ENCODE measurements around the gene NDUFA13.

Gene NDUFA13

DNA sequence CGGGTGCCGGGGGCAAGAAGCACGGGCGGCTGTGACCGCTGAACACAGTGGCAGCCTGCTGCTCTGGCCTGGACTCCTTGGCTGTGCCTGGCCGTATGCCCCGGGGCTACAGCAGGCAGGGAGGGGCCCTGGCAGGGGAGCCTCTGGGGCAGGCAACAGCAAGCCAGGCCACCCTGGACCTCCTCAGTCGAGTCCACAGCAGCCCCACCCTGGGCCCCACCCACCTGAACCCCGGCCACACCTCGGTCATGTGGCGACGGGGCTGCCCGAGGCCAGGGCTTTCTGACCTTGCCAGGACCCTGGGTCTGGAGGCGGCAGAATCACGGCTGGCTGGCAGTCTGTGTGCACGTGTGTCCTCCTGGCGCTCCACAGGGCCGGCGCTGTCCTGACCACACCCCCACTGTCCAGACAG, 30.7 kb downstream of the NDUFA13 start:
- no peak for DNase-seq (ENCODE audit: low read depth in 2 of 2, low spot score in 1 of 2)

DNA sequence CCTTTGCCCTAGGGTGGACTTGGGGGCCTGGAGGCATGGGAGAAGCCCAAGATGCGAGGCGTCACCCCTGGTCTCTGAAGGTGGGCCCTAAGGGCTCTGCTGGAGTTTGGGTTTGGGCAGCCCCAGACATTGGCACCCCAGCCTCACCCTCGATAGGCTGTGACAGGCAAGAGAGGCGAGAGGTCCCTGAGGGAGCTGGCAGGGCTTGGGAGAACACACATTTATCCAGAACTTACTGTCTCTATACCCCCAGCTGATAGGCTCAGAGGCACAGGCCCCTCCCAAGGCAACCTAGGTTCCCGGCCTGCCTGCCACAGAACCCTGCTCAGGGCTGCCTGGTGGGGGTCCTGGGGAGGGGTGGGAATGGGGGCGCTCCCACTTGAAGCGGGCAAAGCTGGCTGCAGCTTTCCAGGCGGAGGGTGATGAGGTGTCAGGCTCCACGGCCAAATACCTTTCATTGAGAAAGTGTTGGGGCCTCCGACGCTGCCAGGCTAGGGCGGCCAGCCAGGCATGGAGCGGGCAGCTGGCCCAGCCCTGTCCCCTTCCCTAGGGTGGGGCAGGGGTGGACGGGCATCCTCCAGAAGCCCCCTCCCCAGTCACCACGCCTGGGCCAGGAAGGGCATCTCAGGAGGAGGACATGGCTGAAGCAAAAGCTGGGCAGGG, 31.8 kb downstream of the NDUFA13 start:
- no peak for DNase-seq (ENCODE audit: low read depth in 2 of 2, low spot score in 1 of 2)

DNA sequence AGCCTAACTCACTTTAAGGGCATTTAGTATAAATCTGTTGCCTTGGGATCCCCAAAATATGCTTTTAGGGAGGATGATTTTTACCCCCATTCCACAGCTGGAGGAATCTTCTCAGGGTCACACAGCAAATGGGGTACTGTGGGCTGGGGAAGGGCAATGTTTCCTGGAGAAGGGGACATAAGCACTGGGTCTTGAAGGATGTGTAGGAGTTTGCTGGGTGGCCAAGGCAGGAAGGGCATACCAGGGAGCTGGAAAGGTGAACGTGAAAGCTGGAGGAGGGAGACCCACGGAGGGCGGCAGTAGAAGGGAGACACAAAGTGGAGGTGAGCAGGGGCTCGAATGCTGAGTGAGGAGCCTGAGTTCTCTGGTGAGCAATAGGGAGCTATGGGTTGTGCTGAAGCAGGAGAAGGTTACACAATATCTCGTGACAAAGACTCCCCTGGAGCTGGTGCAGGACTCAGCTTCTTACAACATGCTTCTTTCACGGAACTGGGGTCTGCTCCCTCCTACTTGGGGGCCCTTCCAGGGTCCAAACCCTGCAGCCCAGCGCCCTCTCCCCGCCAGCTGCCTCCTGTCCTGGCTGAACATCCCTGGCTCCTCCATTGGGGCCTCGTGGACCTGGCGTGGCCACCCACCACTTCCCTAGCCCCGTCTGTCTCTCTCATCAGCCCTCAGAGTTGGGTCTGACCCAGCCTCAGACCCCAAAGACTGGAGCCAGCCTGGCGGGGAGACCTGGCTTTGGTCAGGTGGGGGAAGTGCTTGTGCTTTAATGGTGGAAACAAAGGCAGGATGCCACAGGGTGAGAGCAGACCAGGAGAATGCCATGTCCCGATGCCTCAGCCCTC, 33.1 kb downstream of the NDUFA13 start:
- no peak for DNase-seq (ENCODE audit: low read depth in 2 of 2, low spot score in 1 of 2)

DNA sequence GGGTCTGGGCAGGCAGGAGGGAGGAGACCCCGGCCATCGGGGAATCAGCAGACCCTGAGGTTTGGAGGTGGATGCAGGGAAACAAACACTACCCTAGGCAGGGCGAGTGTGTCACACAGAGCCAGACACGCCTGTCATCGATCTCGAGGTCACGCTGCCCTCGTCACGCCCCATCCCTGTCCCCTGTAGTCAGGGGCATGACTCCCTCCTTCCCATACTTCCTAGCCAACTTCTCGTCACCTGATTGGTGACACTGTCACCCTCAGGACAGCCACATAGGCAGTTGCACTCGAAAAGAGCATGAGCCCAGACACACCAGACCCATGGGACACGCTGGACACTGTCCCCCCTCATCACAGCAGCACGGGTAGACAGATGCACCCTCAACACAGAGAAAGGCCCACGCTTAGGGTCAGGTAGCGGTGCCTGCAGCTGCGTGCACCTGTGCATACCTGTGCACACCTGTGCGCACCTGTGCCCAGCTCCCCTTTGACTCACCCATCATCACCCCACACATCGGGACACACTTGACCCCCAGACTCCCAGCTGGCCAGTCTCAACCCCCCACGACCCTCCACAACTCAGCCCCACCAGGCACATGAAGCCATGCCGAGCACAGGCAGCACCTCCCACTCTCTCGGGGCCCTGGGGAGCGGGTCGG, 33.9 kb downstream of the NDUFA13 start:
- DNase-seq (ENCODE audit: low read depth in 2 of 2, low spot score in 1 of 2): no peak

DNA sequence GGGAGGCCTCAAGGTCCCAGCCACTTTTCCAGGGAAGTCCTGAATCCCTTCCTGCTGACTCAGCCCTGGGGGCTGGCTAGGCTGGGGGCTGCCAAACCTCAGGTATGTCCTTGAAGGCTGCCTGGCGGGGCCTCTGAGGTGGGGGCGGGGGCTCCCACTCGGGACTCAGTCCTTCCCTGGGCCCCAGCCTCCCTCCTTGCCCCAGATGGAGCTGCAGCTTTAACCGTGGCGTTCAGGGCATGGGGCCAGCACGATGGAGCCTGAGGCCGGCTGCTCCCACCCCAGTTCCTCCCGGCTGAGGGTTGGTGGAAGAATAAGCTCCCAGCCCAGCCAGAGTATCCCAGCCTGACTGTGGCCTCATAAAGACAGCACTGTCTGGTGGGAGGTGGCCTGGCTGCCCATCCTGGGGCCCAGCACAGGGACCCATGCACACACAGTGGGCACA, 34.5 kb downstream of the NDUFA13 start:
- DNase-seq (ENCODE audit: low read depth in 2 of 2, low spot score in 1 of 2): no peak

DNA sequence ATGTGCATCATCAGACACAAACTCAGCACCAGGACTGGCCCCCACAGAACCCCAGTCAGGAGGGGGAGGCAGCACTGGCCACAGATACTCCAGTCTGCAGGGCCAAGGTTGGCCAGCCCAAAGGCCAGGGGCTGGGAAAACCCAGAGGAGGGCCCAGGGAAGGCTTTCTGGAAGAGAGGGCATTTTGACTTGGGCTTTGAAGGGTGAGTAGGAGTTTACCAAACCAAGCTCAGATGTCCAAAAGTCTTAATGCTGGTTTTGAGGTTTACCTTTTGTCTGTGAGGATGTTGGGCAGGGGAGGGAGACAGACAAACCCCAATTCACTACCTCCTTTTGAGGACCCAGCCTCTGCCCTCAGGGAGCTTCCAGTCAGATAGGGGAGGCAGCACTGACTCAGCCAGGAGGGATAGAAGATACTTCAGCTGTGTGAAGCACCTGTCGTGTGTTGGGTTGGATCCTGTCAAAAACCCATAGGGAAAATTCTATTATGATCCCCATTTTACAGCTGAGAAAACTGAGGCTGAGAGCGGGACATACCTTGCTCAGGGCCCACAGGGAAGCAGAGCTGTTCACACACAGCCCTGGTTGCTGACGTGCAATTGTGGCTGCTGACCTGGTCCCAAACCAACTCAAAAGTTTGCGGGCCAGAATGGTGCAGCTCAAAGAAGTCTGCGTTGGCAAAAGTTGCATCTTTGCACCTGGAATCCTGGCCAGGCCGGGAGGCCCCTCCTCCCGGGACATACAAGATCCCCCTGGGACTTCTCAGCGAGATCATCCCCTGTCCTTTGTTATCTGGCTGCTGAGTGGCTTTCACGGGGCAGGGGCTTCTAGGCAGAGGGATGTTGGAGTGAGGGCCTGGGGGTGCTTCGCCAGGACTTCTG, 35.2 kb downstream of the NDUFA13 start:
- DNase-seq (ENCODE audit: low read depth in 2 of 2, low spot score in 1 of 2): no peak

DNA sequence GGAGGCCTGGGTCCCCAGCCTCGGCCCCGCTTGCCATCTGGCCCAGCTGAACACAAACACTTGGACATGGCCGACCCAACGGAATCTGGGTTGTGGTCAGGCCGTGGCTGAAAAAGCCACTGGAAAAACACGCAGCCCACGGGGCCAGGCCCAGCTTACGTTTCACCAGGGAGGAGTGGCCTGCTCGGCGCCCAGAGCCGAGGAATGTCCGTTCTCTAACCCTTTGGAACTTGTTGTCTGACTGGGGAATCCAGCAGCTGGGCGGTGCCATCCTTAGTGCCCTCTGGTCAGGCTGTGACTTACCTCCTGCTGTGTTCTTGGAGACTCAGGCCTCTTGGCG, 35.8 kb downstream of the NDUFA13 start:
- no peak for DNase-seq (ENCODE audit: low read depth in 2 of 2, low spot score in 1 of 2)

DNA sequence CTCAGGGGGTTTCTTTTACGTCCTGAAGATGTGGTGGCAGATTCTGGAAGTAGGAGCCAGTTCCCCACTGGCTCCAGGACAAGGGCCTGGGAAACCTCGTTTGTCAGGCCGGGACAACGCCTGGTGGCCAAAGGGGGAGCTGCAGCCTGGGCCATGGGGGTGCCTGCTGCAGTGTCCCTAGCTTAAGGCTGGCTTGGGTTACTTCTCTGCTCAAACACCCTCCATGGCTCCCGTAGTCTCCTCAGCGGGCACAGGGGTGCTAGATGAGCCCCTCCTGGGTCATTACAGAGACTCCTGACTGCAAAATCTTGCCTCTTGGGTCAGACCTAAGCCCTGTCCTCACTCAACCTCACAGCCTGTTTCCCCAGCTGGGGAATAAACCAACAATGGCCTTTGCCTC, 36.8 kb downstream of the NDUFA13 start:
- DNase-seq (ENCODE audit: low read depth in 2 of 2, low spot score in 1 of 2): no peak

DNA sequence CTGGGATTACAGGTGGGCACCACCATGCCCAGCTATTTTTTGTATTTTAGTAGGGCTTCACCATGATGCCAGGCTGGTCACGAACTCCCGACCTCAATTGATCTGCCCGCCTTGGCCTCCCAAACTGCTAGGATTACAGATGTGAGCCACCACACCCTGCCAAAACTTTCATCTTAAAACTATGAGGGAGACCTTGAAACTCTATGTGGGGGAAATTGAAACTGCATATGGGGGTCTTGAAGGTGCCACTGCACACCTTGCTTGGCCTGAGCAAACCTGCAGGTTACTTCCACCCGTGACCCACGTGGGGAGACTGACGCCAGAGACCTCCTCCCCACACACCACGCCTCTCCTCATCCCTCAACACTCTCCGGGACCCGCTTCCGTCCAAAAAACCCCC, 37.6 kb downstream of the NDUFA13 start:
- DNase-seq (ENCODE audit: low read depth in 2 of 2, low spot score in 1 of 2): no peak

DNA sequence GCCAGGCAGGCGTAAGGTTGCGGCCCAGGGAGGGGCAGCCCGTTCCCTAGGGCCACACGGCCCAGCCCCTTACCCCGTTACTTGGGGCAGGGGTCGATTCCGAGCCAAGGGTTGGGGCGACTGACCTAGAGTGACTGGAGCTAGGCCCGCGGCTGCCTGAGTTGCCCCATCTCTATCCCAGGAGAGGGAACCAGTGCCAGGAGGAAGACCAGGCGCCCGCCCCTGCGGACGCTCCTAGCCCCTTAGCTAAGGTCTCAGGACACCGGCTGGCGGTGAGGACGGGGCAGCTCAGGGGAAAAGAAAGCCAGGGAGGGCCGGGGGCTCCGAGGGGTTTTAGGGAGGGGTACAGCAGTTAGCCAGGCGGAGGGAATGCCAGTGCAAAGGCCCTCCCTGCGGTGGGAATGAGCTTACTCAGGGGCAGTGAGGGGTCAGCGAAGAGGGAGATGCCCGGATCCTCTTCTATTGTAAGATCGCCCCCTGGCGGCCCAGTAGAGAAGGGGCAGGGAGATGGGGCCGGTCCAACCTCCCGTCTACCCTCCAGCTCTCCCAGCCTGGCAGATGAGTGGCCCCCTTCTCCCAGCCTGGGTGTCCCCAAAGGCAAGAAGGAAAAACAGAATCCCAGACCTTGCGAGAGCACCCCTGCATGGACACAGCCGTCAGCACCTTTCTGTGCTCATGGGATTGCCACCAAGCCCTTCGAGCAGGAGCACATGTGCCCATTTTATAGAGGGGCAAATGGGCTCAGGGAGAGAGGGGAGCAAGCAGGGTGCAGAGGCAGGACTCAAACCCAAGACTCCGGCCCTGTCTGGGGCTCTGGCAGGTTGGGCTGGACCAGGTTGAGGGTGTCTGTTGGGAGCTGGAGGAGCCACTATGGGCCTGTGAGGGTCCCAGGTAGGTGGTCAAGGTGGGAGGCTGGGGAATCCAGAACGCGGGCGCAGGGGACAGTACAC, 38.3 kb downstream of the NDUFA13 start:
- DNase-seq (ENCODE audit: low read depth in 2 of 2, low spot score in 1 of 2): peak; percentile 21 to 30

DNA sequence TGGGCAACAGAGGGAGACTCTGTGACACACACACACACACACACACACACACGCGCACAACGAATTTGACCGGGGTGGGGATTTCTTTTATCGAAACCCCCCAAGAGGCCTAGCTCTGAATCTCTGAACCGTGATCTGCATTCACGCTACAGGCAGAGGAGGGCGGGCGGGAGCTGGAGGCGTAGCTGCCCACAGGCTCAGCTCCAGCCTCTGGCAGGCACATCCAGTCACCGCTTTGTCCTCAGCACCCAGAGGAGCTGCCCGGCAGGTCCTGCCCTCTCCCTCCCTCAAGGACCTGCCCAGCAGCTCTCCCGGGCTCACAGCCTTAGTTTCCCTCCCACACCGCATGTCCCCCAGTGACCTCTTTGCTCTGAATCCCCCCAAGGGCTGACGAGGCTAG, 42.0 kb downstream of the NDUFA13 start:
- DNase-seq (ENCODE audit: low read depth in 2 of 2, low spot score in 1 of 2): no peak

DNA sequence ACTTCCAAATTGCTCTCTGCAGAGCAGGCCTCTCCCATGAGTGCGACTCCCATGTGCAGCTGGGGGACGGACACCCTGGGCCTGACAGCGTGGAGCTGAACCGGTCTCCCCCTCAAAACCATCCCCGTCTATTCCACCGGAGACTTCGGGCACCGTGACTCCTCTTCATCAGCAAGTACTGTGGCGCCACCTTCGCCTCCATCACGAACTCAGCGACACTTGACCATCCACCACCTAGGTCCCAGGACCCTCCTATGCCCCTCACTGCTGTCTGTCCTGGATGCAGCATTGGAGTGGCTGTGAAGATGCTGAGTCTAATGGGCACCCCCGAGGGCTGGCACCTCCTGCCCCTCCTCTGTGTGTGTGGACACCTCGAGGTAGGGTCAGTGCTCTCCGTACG, 42.6 kb downstream of the NDUFA13 start:
- no peak for DNase-seq (ENCODE audit: low read depth in 2 of 2, low spot score in 1 of 2)

DNA sequence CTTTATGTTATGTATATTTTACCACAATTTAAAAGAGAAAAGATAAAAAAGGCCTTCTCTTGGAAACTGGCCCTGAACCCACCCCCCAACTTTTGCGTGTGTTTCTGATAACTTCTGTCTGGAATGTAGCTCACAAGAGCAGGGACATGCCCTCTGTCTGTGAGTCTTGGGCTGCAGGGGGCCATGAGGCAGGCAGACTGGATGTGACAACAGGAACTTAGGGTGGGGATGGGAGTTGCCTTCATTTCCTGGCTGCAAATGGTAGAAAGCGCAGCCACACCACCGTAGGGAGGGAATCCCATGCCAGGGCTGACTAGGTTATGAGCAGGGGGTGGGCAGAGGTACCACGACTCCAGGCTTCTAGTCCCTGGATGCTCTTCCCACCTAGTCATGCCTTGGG, 43.9 kb downstream of the NDUFA13 start:
- DNase-seq (ENCODE audit: low read depth in 2 of 2, low spot score in 1 of 2): no peak

DNA sequence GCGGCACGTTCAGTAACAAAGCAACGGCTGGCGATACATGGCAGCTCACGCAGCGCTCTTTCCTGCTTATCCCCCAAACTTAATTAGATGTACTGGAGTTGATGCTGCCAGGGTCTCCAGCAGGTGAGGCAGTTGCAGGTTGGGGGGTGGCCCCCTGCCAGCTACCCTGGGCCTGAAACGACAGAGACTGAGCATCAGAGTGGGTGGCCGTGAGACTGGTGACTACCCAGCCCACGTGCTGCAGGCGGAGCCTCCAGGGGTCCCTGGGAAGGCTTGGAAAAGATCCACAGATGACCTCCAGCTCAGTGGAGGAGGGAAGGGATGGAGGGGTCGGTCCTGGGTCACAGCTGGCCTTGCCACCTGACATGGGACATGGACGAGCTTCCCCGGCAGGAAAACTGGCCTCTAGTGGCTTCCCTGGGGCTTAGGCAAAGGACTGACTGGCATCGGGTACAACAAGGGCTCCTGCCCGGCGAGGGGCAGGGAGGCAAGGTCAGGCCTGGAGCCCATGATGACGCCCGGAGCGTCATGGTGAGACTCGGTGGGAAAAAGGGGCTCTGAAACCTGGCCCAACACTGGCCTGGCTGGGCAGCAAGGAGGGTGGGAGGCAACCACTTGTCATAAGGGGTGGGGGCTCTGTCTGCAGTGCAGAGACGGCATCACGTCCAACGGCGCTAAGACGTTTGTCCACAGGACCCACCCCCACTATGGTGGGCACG, 46.1 kb downstream of the NDUFA13 start:
- DNase-seq (ENCODE audit: low read depth in 2 of 2, low spot score in 1 of 2): no peak

DNA sequence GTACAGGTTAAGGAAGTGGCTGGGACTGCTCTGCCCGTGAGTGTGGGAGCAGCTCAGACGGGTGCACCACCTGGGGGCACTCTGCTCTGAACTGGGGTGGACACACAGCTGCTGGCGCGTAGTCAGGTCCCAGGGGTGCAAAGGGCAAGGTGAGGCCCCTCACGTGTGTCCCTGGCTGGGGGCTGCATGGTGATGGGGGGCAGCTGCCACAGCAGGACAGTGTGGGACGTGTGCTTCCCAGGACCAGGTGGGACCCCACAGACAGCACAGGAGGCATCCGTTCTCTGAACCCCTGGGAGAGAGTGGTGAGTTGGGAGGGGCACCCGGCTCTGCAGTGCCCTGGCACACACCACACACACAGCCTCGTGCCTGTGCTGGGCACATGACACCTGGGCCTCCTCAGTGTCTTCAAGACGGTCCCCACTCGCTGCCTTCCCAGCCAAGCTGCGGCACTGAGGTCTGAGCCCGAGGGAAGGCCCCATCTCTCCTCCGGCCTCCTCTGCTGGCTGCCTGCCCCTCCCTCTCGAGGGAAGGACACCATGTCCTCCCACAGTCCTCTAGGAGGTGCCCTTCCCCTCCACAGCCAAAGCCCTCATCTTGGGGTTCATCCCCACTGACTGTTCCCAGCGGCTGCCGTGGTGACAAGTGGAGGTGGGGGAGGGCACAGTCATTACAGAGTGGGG, 46.8 kb downstream of the NDUFA13 start:
- DNase-seq (ENCODE audit: low read depth in 2 of 2, low spot score in 1 of 2): peak in 1 of 2 donors; percentile 16

DNA sequence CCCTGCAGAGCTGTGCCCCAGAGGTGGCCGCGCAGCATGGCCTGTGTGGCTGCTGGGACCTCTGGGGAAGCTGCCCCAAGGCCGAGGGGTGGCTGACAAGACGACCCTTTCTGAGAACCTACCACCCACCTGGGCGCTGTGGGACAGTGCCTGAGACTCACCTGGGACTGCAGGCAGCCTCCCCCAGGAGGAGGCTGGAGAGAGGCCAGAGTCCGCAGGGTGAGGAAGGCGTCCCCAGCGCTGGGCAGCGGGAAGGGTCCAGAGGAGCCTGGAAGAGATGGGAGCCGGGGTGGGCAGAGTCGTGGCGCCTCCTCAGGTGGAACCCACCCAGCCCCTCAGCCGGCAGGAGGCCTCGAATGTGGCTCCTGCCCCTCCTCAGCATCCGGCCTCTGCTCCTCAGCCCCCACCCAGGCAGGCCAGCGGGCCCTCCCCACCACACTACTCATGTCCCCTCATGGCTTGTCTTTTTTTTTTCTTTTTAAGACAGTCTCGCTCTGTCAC, 47.4 kb downstream of the NDUFA13 start:
- no peak for DNase-seq (ENCODE audit: low read depth in 2 of 2, low spot score in 1 of 2)

DNA sequence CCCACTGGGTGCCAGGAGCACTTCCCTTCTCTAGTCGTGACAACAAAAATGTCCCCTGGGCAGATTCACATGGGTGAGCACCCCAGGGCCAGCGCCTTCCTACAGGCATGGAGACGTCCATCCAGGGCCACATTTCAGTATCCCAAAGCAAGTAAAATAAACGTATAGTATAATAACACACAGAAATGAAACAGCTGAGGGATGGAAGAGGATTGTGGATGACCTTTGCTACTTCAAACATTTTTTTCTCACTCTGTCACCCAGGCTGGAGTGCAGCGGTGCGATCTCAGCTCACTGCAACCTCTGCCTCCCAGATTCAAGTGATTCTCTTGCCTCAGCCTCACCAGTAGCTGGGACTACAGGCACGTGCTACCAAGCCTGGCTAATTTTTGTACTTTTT, 50.3 kb downstream of the NDUFA13 start:
- no peak for DNase-seq (ENCODE audit: low read depth in 2 of 2, low spot score in 1 of 2)

DNA sequence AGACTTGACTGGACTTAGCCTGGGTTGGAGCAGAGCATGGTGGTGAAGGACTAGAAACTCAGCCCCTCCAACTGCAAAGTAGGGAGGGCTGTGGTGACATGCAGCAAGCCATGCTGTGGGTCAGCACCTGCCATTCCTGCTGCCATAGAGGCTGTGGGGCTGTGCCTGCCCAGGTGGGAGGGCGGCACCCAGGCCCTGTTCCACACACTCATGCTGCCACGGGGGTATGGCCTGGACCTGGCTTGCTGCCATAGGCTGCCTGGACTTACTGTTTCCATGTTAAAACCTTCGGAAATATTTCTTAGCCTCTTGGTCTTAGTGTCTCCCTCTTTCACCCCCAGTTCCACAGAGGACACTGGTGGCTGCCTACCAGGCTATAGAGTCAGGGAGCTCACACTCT, 51.4 kb downstream of the NDUFA13 start:
- DNase-seq (ENCODE audit: low read depth in 2 of 2, low spot score in 1 of 2): no peak

All from stimulated activated CD8-positive, alpha-beta memory T cell treated with anti-CD3 and anti-CD28 coated beads, Interleukin-4, amount 100 ng/mL, for 4 hours (primary cell).